Esophagus muscularis mucosa (tissue), 4 donors: Measurements from ENCODE around the gene PCP4L1.
"Not testable (repeated sequence)": the region's sequence is repeated elsewhere in the genome, so short reads cannot be mapped to it uniquely, and the experiment has no call there.

Experiments used
- CTCF ChIP-seq, 3 experiments: fragments of 200-600 bp in 2 of 3; fragments of 450-650 bp in 1 of 3; sonication (generic) in 2 of 3; IDR thresholded peaks; one replicate each; pipeline ENCODE4 v1.5.1; 2017 to 2019; ENCODE audit warnings: antibody characterized with exemption in 3 of 3, mild to moderate bottlenecking in 2 of 3, moderate library complexity in 1 of 3
- EP300 ChIP-seq: sonication (generic); formaldehyde crosslinking; IDR thresholded peaks from one replicate; pipeline ENCODE4 v1.6.1; 2017; ENCODE audit warnings: antibody characterized with exemption
- POLR2A ChIP-seq: fragments of 450-650 bp; IDR thresholded peaks from one replicate; pipeline ENCODE4 v1.6.1; 2017; ENCODE audit warnings: antibody characterized with exemption, moderate library complexity, mild to moderate bottlenecking, low read depth

- TF ChIP-seq CTCF (IDR thresholded peaks at IDR 0.05); EP300; POLR2A: not testable (repeated sequence)
Observed at GRCh38 chr1:161257109-161257508, 1.4 kb upstream of the PCP4L1 start.
